CD1c-positive myeloid dendritic cell (primary cell): ENCODE results near the gene NOM1.
"Not testable (repeated sequence)": the region's sequence is repeated elsewhere in the genome, so short reads cannot be mapped to it uniquely, and the experiment has no call there.

Experiments
- DNase-seq: peaks from one replicate; pipeline ENCODE4 v3.0.0-alpha.2; 2016; ENCODE audit errors: extremely low spot score

NOM1 gene, protein sequence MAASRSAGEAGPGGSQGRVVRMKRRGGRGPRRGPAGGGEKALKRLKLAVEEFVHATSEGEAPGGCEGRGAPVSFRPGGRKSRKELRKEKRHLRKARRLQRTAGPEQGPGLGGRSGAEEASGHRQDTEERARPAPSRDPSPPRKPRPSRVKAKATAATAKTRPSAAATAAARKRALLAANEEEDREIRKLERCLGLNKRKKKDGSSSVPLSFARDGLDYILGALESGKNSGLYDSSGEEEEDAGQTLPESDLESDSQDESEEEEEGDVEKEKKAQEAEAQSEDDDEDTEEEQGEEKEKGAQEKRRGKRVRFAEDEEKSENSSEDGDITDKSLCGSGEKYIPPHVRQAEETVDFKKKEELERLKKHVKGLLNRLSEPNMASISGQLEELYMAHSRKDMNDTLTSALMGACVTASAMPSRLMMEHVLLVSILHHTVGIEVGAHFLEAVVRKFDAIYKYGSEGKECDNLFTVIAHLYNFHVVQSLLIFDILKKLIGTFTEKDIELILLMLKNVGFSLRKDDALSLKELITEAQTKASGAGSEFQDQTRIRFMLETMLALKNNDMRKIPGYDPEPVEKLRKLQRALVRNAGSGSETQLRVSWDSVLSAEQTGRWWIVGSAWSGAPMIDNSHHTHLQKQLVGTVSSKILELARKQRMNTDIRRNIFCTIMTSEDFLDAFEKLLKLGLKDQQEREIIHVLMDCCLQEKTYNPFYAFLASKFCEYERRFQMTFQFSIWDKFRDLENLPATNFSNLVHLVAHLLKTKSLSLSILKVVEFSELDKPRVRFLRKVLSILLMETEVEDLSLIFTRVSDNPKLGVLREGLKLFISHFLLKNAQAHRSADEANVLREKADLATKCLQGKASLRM

GRCh38 chr7:156949541-156950380 lies at the start of gene NOM1:
Gene NOM1, plus strand, starts transcription at chr7:156949712. Its CDS starts 26 bp downstream, at chr7:156949738.
- peak; percentile 96 for DNase-seq

GRCh38 chr7:156900093-156900492 lies 49.4 kb upstream of the NOM1 start:
- DNase-seq: not testable (repeated sequence)

GRCh38 chr7:156903232-156903909 lies 46.1 kb upstream of the NOM1 start:
- DNase-seq: no peak

DNA sequence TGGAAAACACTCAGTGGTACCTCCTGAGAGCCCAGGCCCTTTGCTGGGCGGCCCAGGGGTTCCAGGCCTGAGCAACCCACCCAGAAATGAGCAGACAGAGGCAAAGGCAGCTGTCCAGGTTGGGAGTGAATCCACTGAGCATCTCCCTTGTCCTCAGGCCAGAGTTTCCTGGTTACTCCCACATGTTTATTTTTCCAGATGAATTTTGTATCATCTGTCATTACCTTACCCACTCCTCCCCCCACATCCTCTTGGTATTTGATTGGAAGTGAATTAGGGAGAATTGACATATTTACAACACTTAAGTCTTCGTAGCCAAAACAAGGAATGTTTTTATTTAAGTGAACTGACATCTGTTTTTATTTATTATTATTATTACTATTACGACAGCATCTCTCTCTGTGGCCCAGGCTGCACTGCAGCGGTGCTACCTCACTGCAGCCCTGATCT lies 43.3 kb upstream of the NOM1 start:
- DNase-seq: no peak

GRCh38 chr7:156907656-156908055 lies 41.9 kb upstream of the NOM1 start:
- DNase-seq: no peak

- not testable (repeated sequence) for DNase-seq
Observed at GRCh38 chr7:156909574-156910252, 39.8 kb upstream of the NOM1 start.

GRCh38 chr7:156918635-156919034 lies 30.9 kb upstream of the NOM1 start:
- DNase-seq: no peak

DNA sequence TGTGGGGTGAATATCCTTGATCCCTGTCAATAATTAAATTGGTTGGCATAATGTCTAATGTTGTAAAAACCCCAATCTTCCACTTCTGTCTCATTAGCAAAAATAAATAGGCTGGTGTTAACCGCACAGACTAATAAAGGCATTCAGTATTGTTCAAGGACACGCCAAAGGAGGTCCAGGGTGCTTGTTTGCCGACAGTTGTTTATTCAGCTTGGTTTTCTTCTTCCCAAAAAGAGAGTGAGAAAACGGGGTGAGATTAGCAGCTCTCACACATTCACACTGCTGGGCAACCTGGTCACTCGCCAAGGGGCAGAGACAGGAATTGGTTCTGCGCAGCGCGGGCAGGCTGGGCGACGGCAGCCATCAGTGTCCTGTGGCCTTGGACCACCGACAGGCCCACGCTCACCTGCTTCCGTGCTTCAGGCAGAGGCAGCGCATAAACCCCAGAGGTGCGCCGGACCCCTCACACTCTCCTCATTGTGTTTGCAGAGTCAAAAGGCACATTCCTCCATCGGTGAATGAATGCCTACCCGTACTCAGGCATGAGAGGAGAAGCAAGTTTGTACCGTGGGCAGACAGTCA lies 30.3 kb upstream of the NOM1 start:
- DNase-seq: no peak

GRCh38 chr7:156920076-156920475 lies 29.4 kb upstream of the NOM1 start:
- DNase-seq: no peak

DNA sequence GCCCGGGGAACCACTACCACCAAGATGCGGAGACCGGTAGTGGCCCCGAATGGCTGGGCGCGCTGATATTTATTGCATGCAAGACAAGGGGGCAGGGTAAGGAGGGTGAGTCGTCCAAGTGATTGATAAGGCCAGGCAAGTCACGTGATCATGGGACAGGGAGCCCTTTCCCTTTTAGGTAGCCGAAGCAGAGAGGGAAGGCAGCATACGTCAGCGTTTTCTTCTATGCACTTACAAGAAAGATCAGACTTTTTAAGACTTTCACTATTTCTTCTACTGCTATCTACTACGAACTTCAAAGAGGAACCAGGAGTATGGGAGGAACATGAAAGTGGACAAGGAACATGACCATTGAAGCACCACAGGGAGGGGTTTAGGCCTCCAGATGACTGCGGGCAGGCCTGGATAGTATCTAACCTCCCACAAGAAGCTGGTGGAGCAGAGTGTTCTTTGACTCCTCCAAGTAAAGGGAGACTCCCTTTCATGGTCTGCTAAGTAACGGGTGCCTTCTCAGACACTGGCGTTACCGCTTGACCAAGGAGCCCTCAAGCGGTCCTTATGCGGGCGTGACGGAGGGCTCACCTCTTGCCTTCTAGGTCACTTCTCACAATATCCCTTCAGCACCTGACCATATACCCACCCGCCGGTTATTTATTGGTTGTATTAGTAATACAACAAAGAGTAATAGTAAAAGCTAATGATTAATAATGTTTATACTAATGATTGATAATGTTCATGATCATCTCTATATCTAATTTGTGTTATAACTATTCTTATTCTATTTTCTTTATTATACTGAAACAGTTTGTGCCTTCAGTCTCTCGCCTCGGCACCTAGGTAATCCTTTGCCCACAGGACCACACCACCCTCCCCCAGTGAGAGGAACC lies 28.8 kb upstream of the NOM1 start:
- DNase-seq: not testable (repeated sequence)

DNA sequence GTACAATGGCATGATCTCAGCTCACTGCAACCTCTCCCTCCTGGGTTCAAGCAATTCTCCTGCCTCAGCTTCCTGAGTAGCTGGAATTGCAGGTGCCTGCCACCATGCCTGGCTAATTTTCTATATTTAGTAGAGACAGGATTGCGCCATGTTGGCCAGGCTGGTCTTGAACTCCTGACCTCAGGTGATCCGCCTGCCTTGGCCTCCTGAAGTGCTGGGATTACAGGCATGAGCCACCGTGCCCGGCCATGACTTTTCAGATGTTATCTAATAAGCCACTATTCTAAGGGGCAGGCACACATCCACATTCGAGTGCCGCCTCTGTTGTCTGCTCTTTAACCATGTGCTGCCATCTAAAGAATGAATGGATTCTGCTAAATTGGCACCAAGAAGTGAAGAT lies 27.2 kb upstream of the NOM1 start:
- DNase-seq: not testable (repeated sequence)

DNA sequence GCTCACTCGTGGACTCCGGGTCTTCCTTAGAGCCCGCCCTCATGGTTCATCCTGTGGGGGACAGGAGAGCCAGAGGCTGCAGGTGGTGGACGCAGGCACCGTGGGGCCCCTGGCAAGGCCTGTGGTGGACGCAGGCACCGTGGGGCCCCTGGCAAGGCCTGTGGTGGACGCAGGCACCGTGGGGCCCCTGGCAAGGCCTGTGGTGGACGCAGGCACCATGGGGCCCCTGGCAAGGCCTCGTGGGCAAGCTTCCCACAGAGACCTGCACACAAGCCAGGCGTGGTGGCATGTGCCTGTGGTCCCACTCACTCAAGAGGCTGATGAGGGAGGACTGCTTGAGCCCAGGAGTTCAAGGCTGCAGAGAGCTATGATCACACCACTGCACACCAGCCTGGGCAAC lies 23.7 kb upstream of the NOM1 start:
- DNase-seq: not testable (repeated sequence)

GRCh38 chr7:156927571-156928405 lies 21.7 kb upstream of the NOM1 start:
- no peak for DNase-seq

DNA sequence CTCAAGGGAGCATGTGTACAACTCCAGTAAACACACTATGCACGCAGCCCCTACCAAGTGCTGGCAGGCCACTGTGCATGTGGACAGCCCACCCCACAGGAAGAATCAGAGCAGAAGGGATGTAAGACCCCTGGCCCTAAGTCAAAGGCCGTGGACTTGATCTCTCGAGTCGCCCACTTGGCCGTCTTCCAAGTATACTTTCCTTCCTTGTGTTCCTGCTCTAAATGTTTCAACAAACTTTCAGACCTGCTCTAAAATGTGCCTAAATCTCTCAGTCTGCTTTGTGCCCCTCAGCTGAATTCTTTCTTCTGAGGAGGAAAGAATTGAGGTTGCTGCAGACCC lies 21.1 kb upstream of the NOM1 start:
- DNase-seq: no peak

GRCh38 chr7:156929789-156930539 lies 19.5 kb upstream of the NOM1 start:
- DNase-seq: no peak

DNA sequence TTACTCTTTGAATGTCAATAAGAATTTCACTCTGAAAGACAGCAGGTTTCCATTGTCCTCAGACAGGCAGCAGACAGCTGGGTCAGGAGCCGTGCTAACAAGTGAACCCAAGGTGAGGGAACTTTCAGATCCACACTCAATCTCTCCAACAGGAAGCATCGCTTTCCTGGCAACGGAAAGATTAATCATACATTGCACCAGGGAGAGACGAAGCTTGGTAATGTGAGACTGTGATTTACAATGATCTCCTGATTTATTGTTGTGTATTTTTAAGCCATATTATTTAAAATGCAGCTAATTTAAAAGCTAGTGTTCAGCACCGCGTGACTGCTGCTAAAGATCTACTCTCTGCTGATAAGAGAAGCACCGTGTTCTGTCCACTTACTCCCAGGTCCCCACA lies 17.5 kb upstream of the NOM1 start:
- no peak for DNase-seq

GRCh38 chr7:156935250-156935649 lies 14.3 kb upstream of the NOM1 start:
- no peak for DNase-seq

DNA sequence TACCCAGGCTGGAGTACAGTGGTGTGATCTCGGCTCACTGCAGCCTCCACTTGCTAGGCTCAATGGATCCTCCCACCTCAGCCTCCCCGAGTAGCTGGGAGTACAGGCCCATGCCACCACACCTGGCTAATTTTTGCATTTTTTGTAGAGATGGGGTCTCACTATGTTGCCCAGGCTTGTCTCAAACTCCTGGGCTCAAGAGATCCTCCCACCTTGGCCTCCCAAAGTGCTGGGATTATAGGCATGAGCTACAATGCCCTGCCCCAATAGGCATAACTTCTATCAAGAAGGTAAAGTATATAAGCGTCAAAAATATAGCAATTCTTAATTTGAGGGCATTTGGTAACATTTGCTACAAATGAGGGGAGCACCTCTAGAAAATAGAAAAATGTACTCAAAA lies 12.7 kb upstream of the NOM1 start:
- DNase-seq: not testable (repeated sequence)
